ENCODE measurements around the gene HPCAL4. TPM values are rescaled to one million over a fixed set of nuclear protein-coding genes. Genes with fewer than 3 reads are reported as not detected.

HPCAL4 gene
- total and polyA plus RNA-seq, 10 of the 15 experiments (the other 5 are each of a cell fraction or from before 2014, with no cell fraction given): 0.05 to 0.18 (median 0.06) TPM; not detected in 5

GRCh38 chr1:39662861-39663260, 28.4 kb downstream of the HPCAL4 start (continued):
- TF ChIP-seq, protein P1, sequence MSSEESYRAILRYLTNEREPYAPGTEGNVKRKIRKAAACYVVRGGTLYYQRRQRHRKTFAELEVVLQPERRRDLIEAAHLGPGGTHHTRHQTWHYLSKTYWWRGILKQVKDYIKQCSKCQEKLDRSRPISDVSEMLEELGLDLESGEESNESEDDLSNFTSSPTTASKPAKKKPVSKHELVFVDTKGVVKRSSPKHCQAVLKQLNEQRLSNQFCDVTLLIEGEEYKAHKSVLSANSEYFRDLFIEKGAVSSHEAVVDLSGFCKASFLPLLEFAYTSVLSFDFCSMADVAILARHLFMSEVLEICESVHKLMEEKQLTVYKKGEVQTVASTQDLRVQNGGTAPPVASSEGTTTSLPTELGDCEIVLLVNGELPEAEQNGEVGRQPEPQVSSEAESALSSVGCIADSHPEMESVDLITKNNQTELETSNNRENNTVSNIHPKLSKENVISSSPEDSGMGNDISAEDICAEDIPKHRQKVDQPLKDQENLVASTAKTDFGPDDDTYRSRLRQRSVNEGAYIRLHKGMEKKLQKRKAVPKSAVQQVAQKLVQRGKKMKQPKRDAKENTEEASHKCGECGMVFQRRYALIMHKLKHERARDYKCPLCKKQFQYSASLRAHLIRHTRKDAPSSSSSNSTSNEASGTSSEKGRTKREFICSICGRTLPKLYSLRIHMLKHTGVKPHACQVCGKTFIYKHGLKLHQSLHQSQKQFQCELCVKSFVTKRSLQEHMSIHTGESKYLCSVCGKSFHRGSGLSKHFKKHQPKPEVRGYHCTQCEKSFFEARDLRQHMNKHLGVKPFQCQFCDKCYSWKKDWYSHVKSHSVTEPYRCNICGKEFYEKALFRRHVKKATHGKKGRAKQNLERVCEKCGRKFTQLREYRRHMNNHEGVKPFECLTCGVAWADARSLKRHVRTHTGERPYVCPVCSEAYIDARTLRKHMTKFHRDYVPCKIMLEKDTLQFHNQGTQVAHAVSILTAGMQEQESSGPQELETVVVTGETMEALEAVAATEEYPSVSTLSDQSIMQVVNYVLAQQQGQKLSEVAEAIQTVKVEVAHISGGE (CRISPR knock-in tag; IDR thresholded peaks at IDR 0.05): no peak

DNA sequence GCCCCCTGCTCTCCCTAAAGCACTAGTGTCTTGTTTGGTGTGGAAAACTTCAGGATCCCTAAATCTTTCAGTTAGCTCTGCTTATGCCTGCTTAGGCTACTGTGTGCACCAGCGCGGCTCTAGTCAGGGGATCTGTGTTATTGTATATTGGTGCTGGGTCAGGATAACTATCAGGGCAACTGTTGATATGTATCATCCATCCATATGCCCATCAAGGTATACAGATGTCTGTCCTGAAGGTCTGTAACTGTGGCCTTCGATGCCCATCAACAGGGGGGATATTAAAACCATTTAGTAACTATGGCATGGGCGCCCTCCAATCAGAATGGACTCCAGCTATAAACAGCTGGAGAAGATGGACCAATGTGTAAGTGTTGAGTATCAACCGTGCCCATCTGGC, 31.7 kb downstream of the HPCAL4 start:
- no peak overlapping the region for H3K4me3 ChIP-seq
- H3K9ac ChIP-seq (ENCODE audit: control insufficient read depth, insufficient read depth, low read length): no peak overlapping the region
- ChIA-PET POLR2A (no interaction called here), RAD21 (ENCODE audit: unreplicated experiment) (interaction anchor here (4.4 kb wide), 1 partner anchor 52 kb away, joined by 49 read pairs; no protein-coding TSS in a partner anchor), CTCF (interaction anchor here (1.2 to 11.1 kb wide), 10 partner anchors 10 to 468 kb away, joined by 3 to 312 read pairs (median 6); partner anchors contain the start of genes NT5C1A and PABPC4), SMC1A (ENCODE audit: uncharacterized antibody, unreplicated experiment) (interaction anchor here (0.6 to 3.5 kb wide), 7 partner anchors 11 to 190 kb away, joined by 3 to 35 read pairs (median 4); no protein-coding TSS in a partner anchor)
- ATAC-seq (no peak), DNase-seq (ENCODE audit: low read depth, low spot score) (no peak), FAIRE-seq (no peak)
- BruUV-seq (replicated peaks): no TSS peak
- 63% methylated on average over 5 of the region's 5 CpGs for WGBS (ENCODE audit: insufficient coverage, insufficient replicate concordance, low lambda C conversion rate, missing lambda C conversion rate)
- no peaks in the 10 kb centered on the region for H3K9me3 ChIP-seq (replicated peaks; ENCODE audit: control insufficient read depth, insufficient read depth, low read length)
- H3K36me3 ChIP-seq (ENCODE audit: control insufficient read depth in 2 of 2, insufficient read depth in 2 of 2, low read length in 1 of 2): no peaks in the 10 kb centered on the region
- H4K20me1 ChIP-seq (ENCODE audit: control insufficient read depth, insufficient read depth): no peaks in the 10 kb centered on the region
- H2AFZ ChIP-seq (ENCODE audit: control insufficient read depth, low read depth, low read length): no peak overlapping the region
- H3K4me2 ChIP-seq (ENCODE audit: control insufficient read depth, insufficient read depth): no peak overlapping the region
- intact Hi-C loops (cut with micrococcal nuclease; ENCODE audit: unreplicated experiment) (loop anchor here (10.0 kb wide), 1 partner anchor 555 kb away; no protein-coding TSS in a partner anchor), in situ Hi-C loops (cut with MboI) (no loop called here)
- H3K79me2 ChIP-seq (ENCODE audit: control insufficient read depth, insufficient read depth, low read length): no peaks in the 10 kb centered on the region
- H3K27ac ChIP-seq (ENCODE audit: control insufficient read depth, insufficient read depth): no peak overlapping the region
- no peak for TF ChIP-seq CUX1 (IDR thresholded peaks at IDR 0.05; ENCODE audit: insufficient replicate concordance, low read depth, low read length)
- no peaks in the 10 kb centered on the region; a peak in 1 of 4 replicates for H3K27me3 ChIP-seq (replicated peaks in 1 of 2; ENCODE audit: control insufficient read depth in 2 of 2, insufficient read depth in 2 of 2, low read length in 1 of 2)
- peaks cover 5% of the 10 kb centered on the region; the same call in 1 of the 2 replicates for H3K4me1 ChIP-seq (ENCODE audit: control insufficient read depth, insufficient read depth, low read length)

Measured in GM12878 (cell line).